ENCODE results near the gene GLI1. TPM values are rescaled to one million over a fixed set of nuclear protein-coding genes. Genes with fewer than 3 reads are reported as not detected.
"Not testable (repeated sequence)": the region's sequence is repeated elsewhere in the genome, so short reads cannot be mapped to it uniquely, and the experiment has no call there.

GLI1 gene
- total RNA-seq (2014; rRNA removed; shearing (Covaris generic)): 0.20 and 5.0 TPM in 2 replicates
- 0.56 and 0.76 TPM in 2 replicates for polyA plus RNA-seq (2014; cell fraction: nucleus; rRNA removed)

DNA sequence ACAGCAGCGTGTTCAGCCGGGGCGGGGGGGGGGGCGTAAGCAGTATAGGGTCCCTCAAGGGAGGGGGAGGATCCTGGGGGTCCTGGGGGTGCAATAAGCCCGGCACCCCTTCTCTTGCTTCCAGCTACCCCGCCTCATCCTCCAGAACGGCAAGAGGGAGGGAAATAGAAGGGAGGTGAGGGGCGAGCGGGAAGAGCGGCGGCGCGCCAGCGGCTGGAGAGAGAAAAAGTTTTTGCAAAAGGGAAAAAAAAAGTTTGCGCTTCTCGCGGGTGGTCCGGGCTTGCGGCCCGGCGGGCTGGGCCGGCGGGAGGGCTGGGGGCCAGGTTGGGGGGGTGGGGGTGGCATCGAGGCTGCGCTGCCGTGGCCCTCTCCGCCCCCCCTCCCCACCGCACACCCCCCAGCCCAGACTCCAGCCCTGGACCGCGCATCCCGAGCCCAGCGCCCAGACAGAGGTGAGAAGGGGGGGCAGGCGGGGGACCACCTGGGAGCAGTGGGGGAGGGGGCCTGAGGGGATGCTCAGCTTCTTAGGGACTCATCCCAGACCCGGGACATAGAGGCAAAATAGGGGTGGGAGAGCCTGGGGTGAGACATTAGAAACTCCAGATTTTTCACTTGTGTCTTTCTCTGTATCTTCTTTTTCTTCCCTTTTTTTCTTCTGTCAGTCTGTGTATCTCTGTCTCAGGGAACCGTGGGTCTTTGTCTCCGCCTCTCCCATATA, at the start of gene GLI1:
Gene GLI1, plus strand, starts transcription at position 36 of the 718 bp plus-strand sequence. CDS start 3,907 bp downstream, outside the sequence.
- no peak for DNase-seq (ENCODE audit: extremely low read depth, low read depth)

GRCh38 chr12:57410534-57410933, 49.1 kb upstream of the GLI1 start:
- DNase-seq (ENCODE audit: extremely low read depth, low read depth): no peak

- DNase-seq (ENCODE audit: extremely low read depth, low read depth): not testable (repeated sequence)
Observed at GRCh38 chr12:57414160-57414559, 45.4 kb upstream of the GLI1 start.

DNA sequence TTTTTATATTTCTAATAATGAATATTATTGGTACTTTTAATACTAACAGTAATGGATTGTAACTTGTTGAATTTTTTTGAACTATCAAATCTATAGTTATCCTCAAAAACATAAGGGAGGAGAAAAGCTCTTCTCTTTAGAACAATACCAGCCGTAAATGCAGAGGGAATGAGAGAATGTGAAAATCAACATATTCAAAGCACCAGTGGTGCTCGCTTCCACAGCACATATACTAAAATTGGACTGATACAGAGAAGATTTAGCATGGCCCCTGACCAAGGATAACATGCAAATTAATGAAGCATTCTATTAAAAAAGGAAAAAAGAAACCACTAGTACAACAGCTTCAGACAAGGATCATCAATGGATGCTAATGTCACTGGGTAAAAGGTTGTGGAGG, 44.5 kb upstream of the GLI1 start:
- no peak for DNase-seq (ENCODE audit: extremely low read depth, low read depth)

DNA sequence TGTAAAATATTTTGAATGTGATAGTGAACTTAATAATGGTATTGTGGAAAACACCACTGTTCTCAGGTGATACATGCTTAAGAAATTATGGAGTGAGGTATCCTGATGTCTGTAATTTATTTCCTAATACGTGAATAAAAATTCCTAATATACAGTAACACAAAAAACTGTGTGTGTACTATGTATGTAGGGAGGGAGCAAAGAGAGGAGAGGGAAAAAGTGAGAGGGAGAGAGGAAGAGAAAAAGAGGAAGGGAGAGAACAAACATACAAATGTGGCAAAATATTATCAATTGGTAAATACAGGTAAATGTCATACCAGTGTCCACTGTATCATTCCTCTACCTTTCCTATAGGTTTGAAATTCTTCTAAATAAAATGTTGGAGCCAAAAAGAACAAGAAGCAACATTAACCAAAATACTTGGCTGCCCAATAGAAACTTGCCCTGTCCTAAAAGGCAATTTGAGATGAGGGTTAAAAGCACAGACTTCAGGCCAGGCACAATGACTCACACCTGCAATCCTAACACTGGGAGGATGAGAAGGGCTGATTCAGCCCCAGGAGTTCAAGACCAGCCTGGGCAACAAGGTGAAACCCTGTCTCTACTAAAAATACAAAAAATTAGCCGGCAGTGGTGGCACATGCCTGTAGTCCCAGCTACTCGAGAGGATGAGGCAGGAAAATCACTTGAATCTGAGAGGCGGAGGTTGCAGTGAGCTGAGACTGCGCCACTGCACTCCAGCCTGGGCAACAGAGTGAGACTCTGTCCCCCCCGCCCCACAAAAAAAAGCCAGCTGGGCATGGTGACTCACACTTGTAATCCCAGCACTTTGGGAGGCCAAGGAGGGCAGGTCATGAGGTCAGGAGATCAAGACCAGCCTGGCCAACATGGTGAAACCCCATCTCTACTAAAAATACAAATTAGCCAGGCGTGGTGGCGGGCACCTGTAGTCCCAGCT, 43.3 kb upstream of the GLI1 start:
- no peak for DNase-seq (ENCODE audit: extremely low read depth, low read depth)

DNA sequence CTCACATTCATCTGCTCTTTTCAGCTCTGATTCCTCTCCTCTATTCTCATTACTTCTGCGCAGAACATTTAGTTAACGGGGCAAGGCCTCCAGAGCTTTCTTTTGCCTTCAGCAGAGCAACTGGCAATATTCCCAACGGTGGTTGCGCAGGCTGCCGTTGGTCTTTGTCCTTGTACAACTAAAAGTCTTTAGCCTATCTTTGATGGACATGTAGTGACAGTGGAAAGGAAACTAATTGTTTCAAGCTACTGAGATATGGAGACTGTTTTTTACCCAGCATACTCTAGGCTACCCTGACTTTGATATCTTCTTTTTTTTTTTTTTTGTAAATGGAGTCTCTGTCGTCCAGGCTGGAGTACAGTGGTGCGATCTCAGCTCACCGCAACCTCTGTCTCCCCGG, 41.3 kb upstream of the GLI1 start:
- DNase-seq (ENCODE audit: extremely low read depth, low read depth): no peak

DNA sequence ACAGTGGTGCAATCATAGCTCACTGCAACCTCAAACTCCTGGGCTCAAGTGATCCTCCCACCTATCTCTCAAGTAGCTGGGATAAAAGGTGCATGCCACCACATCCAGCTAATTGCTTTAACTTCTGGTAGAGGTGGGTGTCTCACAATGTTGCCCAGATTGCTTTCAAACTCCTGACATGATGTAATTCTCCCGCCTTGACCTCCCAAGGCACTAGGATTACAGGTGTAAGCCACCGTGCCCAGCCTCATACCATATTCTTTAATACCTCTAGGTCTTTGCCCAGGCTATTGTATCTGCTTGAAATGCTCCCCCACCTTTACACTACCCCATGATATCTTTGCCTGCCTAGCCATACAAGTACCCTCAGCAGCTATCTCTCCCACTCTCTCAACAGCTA, 40.1 kb upstream of the GLI1 start:
- DNase-seq (ENCODE audit: extremely low read depth, low read depth): no peak

GRCh38 chr12:57420482-57420881, 39.1 kb upstream of the GLI1 start:
- DNase-seq (ENCODE audit: extremely low read depth, low read depth): no peak

GRCh38 chr12:57426948-57427347, 32.6 kb upstream of the GLI1 start:
- not testable (repeated sequence) for DNase-seq (ENCODE audit: extremely low read depth, low read depth)

DNA sequence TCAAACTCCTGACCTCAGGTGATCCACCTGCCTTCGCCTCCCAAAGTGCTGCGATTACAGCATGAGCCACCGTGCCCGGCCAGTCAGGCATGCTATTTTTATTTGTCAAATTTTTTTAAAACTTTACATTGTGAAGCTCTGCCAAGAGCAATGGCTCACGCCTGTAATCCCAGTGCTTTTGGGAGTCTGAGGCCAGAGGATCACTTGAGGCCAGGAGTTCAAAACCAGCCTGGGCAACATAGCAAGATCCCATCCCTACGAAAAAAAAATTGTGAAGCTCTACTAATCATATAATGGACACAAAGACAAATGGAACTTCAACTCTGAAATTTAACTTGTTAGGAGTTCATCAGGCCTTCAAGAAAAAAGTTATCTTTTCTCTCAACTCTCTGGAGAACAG, 30.6 kb upstream of the GLI1 start:
- no peak for DNase-seq (ENCODE audit: extremely low read depth, low read depth)

GRCh38 chr12:57429473-57430111, 30.0 kb upstream of the GLI1 start:
- peak; percentile 5 for DNase-seq (ENCODE audit: extremely low read depth, low read depth)

DNA sequence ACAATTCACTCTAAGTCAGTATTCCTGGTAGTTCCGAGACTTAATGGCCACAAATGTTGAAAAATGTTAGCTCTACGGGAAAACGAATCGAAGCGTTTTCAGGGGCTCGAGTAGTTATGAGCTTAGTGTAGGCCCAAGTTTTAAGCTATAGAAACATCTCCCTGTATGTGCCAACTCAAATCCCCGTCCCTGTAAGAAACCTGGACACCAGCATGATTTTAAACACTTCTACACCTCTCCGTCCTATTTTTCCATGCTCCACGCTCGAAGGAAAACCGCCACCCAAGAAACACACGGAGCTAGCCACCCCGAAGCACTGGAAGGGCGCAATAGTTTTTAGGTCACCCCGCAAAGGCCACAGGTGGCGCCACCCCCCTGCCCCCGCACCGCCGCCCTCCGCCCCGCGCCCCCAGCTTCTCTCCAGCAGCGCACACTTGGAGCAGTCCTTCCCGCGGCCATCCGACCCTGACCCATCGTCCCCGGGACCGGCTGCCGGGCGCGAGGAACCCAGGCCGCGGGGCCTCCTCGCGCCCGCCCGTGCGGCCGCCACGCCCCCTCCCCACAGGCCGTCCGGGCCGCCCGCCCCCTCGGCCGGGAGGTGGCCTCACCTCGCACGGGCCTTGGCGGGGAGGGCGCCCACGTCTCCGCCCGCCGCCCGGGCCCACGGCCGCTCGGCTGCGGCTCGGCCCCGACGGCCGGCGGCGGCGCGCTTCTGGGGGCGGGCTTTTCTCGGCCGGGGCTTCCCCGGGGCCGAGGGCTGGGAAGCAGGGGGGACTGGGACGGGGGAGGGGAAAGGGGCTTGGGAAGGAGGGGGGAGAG, 29.3 kb upstream of the GLI1 start:
- DNase-seq (ENCODE audit: extremely low read depth, low read depth): peak; percentile 22

DNA sequence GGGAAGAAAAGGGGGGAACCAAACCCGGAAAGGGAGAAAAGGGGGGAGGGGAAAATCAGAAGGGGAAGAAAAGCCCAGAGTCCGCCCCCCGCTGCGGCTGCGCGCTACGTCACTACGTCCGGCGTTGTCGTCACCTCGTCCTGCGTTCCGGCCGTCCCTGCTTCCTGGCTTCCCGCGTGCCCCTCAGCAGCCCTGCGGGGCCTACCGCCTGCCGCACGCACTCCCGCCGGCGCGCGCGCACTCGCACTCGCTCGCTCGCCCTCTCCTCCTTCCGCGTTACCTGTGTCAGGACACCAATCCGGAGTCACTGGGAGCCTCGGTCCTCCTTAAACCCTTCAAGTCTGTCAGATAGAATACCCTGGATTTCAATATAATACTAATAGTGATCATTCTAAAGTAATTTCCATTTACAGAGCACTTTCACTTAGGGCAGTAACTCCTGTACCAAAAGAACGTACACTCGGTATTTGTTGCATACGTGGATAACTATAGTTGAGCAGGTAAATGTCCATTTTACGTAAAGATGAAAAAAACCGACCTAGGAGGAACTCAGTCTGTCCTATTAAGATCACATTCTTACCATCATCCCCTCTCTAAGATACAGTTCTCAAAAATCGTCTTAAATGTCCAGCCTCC, 28.5 kb upstream of the GLI1 start, which contains the start of gene R3HDM2:
Gene R3HDM2, minus strand, starts transcription at position 113 of the 636 bp plus-strand sequence. CDS start 120,615 bp downstream, outside the sequence.
- DNase-seq (ENCODE audit: extremely low read depth, low read depth): peak; percentile 93

DNA sequence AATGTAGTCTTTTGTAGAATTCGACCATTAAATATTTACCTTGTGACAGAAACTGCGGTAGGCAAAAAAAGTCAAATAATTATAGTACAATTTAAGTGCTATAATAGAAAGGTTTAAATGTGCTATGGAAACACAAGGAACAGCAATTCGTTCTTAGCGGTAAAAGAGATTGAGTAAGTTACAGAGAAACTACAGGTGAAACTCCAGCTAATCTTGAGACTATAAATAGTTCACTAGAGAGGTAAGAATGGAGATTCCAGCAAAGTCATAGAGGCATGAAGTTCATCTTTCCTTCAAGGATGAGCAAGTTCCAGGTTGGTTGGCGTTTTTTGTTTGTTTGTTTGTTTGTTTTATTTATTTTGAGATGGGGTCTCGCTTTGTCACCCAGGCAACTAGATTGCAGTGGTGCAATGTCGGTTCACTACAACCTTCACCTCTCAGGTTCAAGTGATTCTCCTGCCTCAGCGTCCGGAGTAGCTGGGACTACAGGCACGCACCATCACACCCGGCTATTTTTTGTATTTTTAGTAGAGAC, 27.9 kb upstream of the GLI1 start:
- DNase-seq (ENCODE audit: extremely low read depth, low read depth): no peak

- DNase-seq (ENCODE audit: extremely low read depth, low read depth): no peak
Observed at GRCh38 chr12:57433370-57433769, 26.2 kb upstream of the GLI1 start.

GRCh38 chr12:57434517-57435223, 24.9 kb upstream of the GLI1 start, which contains the start of gene INHBC:
Gene INHBC, plus strand, starts transcription at chr12:57434784. Its CDS starts 103 bp downstream, at chr12:57434887.
- DNase-seq (ENCODE audit: extremely low read depth, low read depth): no peak

DNA sequence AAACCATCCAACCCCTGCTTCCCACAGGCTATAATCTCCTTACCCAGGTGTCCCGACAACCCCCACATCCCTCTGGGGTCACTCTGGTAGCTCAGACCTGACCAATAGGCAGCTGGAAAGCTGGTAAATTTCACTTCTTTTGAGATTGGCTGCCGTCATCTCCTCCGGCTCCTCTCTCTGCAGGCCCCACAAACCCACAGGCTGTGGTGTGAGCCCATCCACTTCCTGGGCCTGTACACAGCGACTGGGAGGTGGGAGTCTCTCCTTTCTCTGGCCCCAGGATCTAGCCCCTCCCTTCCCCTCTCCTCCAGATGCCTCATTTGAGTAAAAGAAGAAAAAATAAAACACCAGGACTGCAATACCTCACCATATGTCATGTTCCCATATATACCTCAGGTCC, 24.3 kb upstream of the GLI1 start:
- DNase-seq (ENCODE audit: extremely low read depth, low read depth): no peak

- no peak for DNase-seq (ENCODE audit: extremely low read depth, low read depth)
Observed at GRCh38 chr12:57438400-57438799, 21.2 kb upstream of the GLI1 start.

Measured in NCI-H460 (cell line).